Measurements from ENCODE around the gene ADAMTS20.
"Not testable (repeated sequence)": the region's sequence is repeated elsewhere in the genome, so short reads cannot be mapped to it uniquely, and the experiment has no call there.

ADAMTS20 gene

GRCh38 chr12:43551971-43552559 is at the start of gene ADAMTS20:
Gene ADAMTS20 (minus strand): TSS chr12:43552203. CDS start chr12:43551921, 282 bp downstream.
- no peak for DNase-seq

DNA sequence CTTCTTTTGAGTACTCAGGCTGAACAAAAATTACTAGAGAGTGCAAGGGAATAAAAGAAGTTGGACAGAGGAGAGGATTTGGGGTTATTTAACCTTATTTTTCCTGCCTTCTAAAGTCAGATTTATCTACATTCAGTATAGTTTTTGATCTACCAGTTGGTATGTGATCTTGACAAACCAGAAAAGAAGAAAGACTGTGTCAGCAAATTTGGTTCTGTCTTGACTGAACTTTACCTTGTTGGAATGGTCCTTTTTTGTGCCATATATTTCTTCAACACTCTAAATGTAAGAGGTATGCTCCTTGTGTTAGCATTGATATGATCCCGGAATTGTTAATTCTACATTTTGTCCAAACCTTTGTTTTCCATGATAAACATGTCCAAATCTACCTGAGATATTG is 47.7 kb upstream of the ADAMTS20 start:
- DNase-seq = no peak

GRCh38 chr12:43599066-43599465 is 47.1 kb upstream of the ADAMTS20 start:
- no peak for DNase-seq

- no peak for DNase-seq
Observed at GRCh38 chr12:43590307-43590706, 38.3 kb upstream of the ADAMTS20 start.

- DNase-seq = no peak
Observed at GRCh38 chr12:43586646-43587245, 34.7 kb upstream of the ADAMTS20 start.

GRCh38 chr12:43585676-43586075 is 33.7 kb upstream of the ADAMTS20 start:
- no peak for DNase-seq

- no peak for DNase-seq
Observed at GRCh38 chr12:43580601-43581000, 28.6 kb upstream of the ADAMTS20 start.

- no peak for DNase-seq
Observed at GRCh38 chr12:43579206-43579605, 27.2 kb upstream of the ADAMTS20 start.

DNA sequence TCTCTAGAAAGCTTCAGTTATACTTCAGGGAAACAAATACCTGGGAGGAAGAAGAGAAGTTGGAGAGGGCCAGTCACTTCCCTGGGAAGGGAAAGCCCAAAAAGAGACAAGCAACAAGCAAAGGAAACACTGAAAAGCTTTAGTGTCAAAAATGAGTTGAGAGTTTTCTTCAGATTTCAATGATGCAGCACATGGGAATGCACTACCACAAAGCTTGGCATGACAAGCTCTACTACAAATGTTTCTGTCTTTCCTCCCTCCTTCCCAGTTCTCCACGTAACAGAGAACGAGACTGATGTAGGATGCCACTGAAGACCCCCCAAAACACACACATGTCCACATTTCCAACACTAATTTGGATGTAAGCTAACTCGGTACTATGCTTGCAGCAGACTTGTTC is 26.8 kb upstream of the ADAMTS20 start:
- DNase-seq = no peak

DNA sequence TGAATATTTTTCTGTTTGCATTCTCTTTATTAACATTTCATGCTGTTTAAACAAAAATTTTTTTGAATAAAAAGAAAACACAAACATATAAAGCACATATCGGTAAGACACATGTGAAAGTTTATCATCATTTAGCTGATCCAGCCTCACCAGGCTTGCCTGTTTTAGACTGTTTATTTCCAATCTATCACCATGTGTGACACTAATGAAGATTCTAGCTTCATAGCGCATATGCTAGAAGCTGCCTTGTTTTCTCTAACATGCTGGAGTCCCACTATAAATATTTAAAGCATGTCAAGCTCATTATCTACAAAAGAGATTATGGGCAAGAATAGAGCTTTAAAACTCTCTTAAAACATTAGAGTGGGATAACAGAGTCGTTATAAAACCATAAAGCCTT is 25.4 kb upstream of the ADAMTS20 start:
- no peak for DNase-seq

DNA sequence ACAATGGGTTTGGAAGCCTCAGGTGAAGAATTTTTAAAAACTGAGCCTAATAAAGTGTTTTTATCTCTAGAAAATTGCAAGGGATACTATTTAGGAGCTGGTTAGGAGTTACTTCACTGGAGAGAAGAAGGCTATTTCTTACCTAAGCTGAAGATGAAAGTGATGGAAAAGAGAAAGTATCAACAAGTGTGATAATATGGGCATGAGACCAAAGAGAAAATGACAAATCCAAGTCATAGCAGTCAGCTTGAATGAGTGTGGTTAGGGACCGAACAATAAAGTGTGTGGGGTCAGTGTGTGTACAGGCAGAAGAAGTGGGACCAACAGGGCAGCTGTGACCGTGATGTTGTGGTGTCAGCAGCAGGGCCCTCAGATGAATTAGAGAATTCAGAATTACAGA is 24.2 kb upstream of the ADAMTS20 start:
- DNase-seq = no peak

- no peak for DNase-seq
Observed at GRCh38 chr12:43571885-43572284, 19.9 kb upstream of the ADAMTS20 start.

DNA sequence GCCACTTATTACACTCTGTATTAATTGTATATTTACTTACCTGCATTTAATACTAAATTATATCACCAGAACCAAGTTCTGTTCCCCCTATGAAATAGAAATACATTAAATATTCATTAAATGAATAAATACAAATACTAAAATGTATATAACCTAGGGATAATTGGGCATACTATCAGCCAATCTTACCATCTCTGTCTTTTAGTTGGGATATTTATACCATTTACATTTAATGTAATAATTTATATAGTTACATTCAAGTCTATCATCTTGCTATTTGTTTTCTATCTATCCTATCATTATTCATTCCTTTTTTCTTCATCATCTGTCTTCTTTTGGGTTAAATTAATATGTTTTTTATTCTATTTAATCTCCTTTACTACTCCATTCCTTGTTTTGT is 4.1 kb upstream of the ADAMTS20 start:
- no peak for DNase-seq

DNA sequence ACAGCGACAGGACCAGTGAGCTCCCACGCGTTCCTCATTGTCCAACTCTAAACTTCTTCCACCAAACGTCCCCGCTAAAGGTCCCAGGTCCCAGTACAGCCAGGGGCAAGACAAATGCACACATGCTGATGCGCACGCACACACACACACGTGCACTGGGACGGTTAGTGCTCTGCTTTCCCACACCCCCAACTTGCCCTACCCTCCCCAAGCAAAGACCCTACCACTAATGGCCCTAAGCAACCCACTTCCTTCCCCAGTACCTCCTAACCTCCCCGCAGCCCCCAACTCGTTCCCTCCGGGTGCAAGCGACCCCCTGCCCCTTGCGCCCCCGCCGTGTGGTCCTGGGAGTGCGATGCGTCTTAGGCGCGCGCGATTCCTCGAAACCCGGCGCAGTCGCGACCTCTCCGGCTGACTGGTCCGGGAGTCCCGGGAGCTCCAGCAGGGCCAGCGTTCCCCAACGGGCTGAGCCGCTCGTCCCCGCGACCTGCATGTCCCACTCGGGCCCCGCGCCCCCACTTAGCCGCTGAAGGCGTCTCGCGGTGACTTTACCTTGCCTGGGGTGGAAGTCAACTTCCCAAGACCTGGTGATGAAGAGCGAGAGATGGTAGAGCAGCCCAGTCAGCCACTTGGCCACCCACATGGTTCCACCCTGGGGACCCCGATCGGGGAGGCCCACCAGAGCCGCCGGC is 578 bp downstream of the ADAMTS20 start:
- no peak for DNase-seq

DNA sequence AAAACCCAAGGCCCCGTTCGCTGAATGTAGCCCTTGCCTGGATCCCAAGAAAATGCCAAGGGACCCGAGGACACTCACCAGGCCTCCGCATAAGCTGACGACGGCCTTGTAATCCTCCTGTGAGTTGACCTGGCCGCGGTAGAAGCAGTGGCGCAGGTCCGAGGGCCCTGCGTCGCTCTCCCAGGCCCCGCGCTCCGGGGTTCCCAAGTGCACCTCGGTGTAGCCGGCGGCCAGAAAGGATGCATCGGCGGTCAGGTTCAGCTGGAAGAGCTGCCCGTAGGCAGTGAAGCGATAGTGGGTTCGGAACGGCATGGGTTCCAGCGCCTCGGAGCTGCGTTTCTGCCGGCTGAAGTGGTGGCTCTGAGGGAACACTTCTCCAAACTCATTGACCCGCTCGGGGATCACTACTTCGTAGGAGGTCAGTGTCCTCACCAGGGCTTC is 1.2 kb downstream of the ADAMTS20 start:
- DNase-seq = no peak

GRCh38 chr12:43544703-43545102 is 7.3 kb downstream of the ADAMTS20 start:
- no peak for DNase-seq

DNA sequence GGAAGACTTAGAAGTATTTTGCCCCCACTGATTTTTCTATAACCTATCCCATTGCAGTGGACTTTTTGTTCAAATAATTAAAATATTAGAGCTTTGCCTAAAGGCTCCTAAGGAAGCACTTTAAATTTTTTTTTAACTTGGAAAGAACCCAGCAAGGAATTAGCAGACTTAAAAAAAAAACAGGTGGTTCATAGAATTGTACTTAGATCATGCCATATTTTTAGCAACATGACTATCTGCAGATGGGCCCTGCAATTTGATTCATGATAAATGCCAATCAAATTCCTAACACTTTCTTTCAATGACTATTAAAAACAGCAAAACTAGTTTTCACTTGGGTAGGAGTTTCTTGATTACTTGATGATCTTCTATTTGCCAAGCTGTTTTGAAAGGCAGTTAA is 11.5 kb downstream of the ADAMTS20 start:
- DNase-seq = no peak

DNA sequence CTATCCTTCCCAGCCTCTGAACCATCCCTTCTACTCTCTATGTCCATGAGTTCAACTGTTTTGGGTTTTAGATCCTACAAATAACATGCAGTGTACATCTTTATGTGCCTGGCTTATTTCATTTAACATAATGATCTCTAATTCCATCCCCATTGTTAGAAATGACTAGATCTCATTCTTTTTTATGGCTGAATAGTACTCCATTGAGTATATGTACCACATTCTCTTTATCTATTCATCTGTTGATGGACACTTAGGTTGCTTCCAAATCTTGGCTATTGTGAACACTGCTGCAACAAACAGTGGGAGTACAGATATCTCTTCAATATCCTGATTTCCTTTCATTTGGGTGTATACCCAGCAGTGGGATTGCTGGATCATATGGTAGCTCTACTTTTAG is 14.3 kb downstream of the ADAMTS20 start:
- DNase-seq = not testable (repeated sequence)

DNA sequence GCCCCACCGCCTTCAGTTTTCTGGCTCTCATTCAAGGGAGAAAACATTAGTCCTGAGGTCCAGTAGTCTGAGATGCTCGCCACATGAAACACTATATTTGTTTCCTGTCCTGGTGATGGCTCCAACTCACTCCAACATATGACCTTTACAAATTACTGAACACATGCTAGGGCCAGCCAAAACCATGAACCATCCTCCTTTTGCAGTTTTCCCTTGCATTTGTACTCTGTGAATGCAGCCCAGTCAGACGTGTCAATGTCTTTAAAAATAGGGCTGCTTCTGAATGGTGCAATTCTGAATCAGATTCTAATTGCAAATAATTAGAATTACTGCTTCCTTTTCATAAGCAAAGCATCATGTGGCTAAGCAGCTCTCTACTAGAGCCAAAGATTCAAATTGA is 36.0 kb downstream of the ADAMTS20 start:
- DNase-seq = no peak

DNA sequence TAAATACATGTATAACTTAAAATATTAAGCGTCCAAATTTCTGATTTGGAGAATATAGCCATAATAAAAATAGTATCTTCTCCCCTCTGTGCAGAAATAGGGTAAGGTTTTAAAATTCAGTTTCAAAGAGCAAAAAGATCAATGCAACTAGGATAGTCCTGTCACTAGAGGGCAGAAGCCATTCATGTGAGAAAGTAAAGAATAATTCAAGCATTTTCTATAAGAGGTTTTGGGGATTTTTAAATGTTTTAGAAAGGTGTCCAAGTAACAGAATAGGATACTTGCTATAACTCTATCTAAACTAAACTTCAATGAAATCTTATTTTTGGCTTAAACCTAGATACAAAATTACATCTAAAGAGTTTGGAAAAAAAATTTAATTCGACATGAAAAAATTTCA is 50.3 kb downstream of the ADAMTS20 start:
- no peak for DNase-seq

GRCh38 chr12:43493261-43493797 is 58.7 kb downstream of the ADAMTS20 start:
- no peak for DNase-seq

DNA sequence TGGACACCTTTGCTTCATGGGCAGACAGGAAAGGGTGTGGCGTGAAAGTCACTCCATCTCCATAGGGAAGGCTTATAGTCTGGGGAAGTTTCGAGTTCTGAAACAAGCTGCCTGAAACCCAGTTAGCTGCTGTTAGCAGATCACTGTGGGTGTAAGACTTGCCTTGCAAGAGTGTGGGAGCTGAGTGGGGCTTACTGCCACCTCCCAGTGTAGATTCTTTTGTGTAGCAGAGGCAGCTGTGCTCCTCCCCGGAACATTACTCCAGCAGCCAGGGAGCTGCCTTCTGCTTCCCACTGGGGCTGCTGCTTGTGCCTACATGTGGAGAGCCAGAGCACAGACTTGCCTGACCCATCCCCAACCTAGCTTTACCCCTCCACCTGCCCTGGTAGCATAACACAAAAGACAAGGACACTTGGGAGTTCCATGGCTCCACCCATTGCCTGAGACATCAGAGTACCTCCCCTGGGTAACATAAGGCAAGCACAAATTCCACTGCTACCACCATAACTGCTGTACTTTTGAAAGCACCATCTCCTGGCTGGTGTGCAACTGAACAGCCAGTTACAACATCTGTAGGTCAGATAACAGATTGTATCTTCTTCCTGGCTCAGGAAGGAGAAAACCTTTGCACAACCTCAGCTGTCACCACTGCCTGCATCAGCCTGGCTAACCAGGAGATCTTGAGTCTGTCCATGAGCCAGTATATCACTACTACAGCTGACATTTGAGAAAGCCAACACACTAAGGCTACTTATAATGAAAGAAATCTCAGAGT is 69.5 kb downstream of the ADAMTS20 start:
- DNase-seq = no peak

- no peak for DNase-seq
Observed at GRCh38 chr12:43480591-43480990, 71.4 kb downstream of the ADAMTS20 start.
